Neural progenitor cell (in vitro differentiated cells): ENCODE measurements around the gene ARHGEF40. TPM values are rescaled to one million over a fixed set of nuclear protein-coding genes. Genes with fewer than 3 reads are reported as not detected.
A peak's percentile ranks its signal among the peaks of the same experiment; 100 is the strongest.

Source experiments
- DNase-seq: peaks from one replicate; pipeline ENCODE4 v3.0.0-alpha.2; 2016; ENCODE audit warnings: low spot score
- H2AFZ ChIP-seq: fragments of 200-600 bp; sonication (generic); replicated peaks from 2 replicates; pipeline ENCODE4 v1.6.1; 2016; ENCODE audit warnings: antibody characterized with exemption
- H3F3A ChIP-seq: fragments of 200-600 bp; sonication (generic); 2 replicates; pipeline ENCODE4 v1.6.1; 2016; ENCODE audit warnings: antibody characterized with exemption, low read depth
- H3K27ac ChIP-seq: fragments of 200-600 bp; sonication (generic); 2 replicates; pipeline ENCODE4 v1.5.1; 2016; ENCODE audit warnings: mild to moderate bottlenecking
- H3K27me3 ChIP-seq: fragments of 200-600 bp; sonication (generic); 2 replicates; pipeline ENCODE4 v1.6.1; 2016; ENCODE audit warnings: mild to moderate bottlenecking, moderate library complexity
- H3K36me3 ChIP-seq: fragments of 200-600 bp; sonication (generic); 2 replicates; pipeline ENCODE4 v1.5.1; 2016
- H3K4me1 ChIP-seq: fragments of 200-600 bp; sonication (generic); 2 replicates; pipeline ENCODE4 v1.6.1; 2016; ENCODE audit warnings: mixed run types
- H3K4me2 ChIP-seq: fragments of 200-600 bp; sonication (generic); 2 replicates; pipeline ENCODE4 v1.6.1; 2016
- H3K4me3 ChIP-seq: fragments of 200-600 bp; sonication (generic); 2 replicates; pipeline ENCODE4 v1.5.1; 2016
- H3K79me2 ChIP-seq: fragments of 200-600 bp; sonication (generic); 2 replicates; pipeline ENCODE4 v1.6.1; 2016; ENCODE audit warnings: low read depth
- H3K9ac ChIP-seq: fragments of 200-600 bp; sonication (generic); 2 replicates; pipeline ENCODE4 v1.6.1; 2016
- H3K9me3 ChIP-seq: fragments of 200-600 bp; sonication (generic); 2 replicates; pipeline ENCODE4 v1.5.1; 2016; ENCODE audit warnings: low read depth
- H4K20me1 ChIP-seq: fragments of 200-600 bp; sonication (generic); 2 replicates; pipeline ENCODE4 v1.6.1; 2016; ENCODE audit warnings: low read depth
- H3K27ac Mint-ChIP-seq: 3 replicates; pipeline ENCODE4 v1.8.0; 2021; ENCODE audit warnings: mixed read lengths
- H3K27me3 Mint-ChIP-seq: 2 replicates; pipeline ENCODE4 v1.8.0; 2022; ENCODE audit warnings: low read depth, mild to moderate bottlenecking, inconsistent platforms, moderate library complexity, mixed read lengths; ENCODE audit not compliant: insufficient read depth
- H3K36me3 Mint-ChIP-seq: 3 replicates; pipeline ENCODE4 v1.8.0; 2021; ENCODE audit warnings: mixed read lengths
- H3K4me1 Mint-ChIP-seq: 3 replicates; pipeline ENCODE4 v1.8.0; 2021; ENCODE audit warnings: mixed read lengths
- H3K4me3 Mint-ChIP-seq: 3 replicates; pipeline ENCODE4 v1.8.0; 2021; ENCODE audit warnings: mild to moderate bottlenecking, moderate library complexity, mixed read lengths
- H3K9me3 Mint-ChIP-seq: 3 replicates; pipeline ENCODE4 v1.8.0; 2020; ENCODE audit warnings: mixed read lengths
- CTCF ChIP-seq: fragments of 200-600 bp; sonication (generic); IDR thresholded peaks from 2 replicates; pipeline ENCODE4 v1.5.1; 2017; ENCODE audit warnings: antibody characterized with exemption, mild to moderate bottlenecking
- EZH2 ChIP-seq: fragments of 200-600 bp; sonication (generic); IDR thresholded peaks from 2 replicates; pipeline ENCODE4 v1.6.1; 2017; ENCODE audit warnings: antibody characterized with exemption, mild to moderate bottlenecking, moderate library complexity
- EZH2phosphoT487 ChIP-seq: fragments of 200-600 bp; sonication (generic); IDR thresholded peaks from 2 replicates; pipeline ENCODE4 v1.6.1; 2017; ENCODE audit warnings: antibody characterized with exemption
- total RNA-seq: library from RNA; depleted of rRNA; stranded (reverse); fragments of >200 nt; gene quantifications from 2 replicates; pipeline ENCODE4 v1.2.3, GENCODE V29; 2015; ENCODE audit warnings: low replicate concordance

ARHGEF40 gene
- total RNA-seq, 1 donor from 2014 or later: 15.0 TPM

- no peaks in the 10 kb centered on the region for H3K9me3 ChIP-seq
- H3K4me3 ChIP-seq: peak overlapping the region; percentile 83
- H3F3A ChIP-seq: peaks cover 70% of the 10 kb centered on the region
- Mint-ChIP-seq H3K9me3 (peaks cover 2% of the 10 kb centered on the region), H3K27me3 (peaks cover 12% of the 10 kb centered on the region), H3K4me3 (peak overlapping the region; percentile 95), H3K4me1 (peaks cover 70% of the 10 kb centered on the region), H3K36me3 (peaks cover 11% of the 10 kb centered on the region), H3K27ac (peak overlapping the region; percentile 98)
- peaks cover 3% of the 10 kb centered on the region for H3K27me3 ChIP-seq
- H3K36me3 ChIP-seq: peaks cover 2% of the 10 kb centered on the region
- H3K79me2 ChIP-seq: peaks cover 88% of the 10 kb centered on the region
- DNase-seq: no peak
- H3K4me1 ChIP-seq: peaks cover 58% of the 10 kb centered on the region
- no peak overlapping the region for H2AFZ ChIP-seq
- no peak overlapping the region for H3K9ac ChIP-seq
- H3K27ac ChIP-seq: peak overlapping the region; percentile 91
- TF ChIP-seq CTCF (no peak), EZH2phosphoT487 (no peak), EZH2 (no peak)
- peaks cover 47% of the 10 kb centered on the region for H4K20me1 ChIP-seq
- peak overlapping the region; percentile 87 for H3K4me2 ChIP-seq
Observed at GRCh38 chr14:21096438-21096837, 26.3 kb downstream of the ARHGEF40 start.

- peaks cover 9% of the 10 kb centered on the region for H3K36me3 Mint-ChIP-seq
- peaks cover 40% of the 10 kb centered on the region for H4K20me1 ChIP-seq
- peaks cover 53% of the 10 kb centered on the region for H3K4me1 ChIP-seq
- H3K4me3 ChIP-seq: peak overlapping the region; percentile 83
- H3K9ac ChIP-seq: peak overlapping the region; percentile 50
- H3K4me1 Mint-ChIP-seq: peaks cover 73% of the 10 kb centered on the region
- H3K27ac Mint-ChIP-seq: peak overlapping the region; percentile 98
- peaks cover 85% of the 10 kb centered on the region for H3K79me2 ChIP-seq
- peak overlapping the region; percentile 87 for H3K4me2 ChIP-seq
- no peak overlapping the region for H2AFZ ChIP-seq
- TF ChIP-seq EZH2 (no peak), CTCF (no peak), EZH2phosphoT487 (no peak)
- peaks cover 10% of the 10 kb centered on the region for H3K27me3 Mint-ChIP-seq
- no peaks in the 10 kb centered on the region for H3K9me3 ChIP-seq
- peaks cover 71% of the 10 kb centered on the region for H3F3A ChIP-seq
- H3K9me3 Mint-ChIP-seq: peaks cover 2% of the 10 kb centered on the region
- no peaks in the 10 kb centered on the region for H3K36me3 ChIP-seq
- DNase-seq: no peak
- peak overlapping the region; percentile 91 for H3K27ac ChIP-seq
- H3K4me3 Mint-ChIP-seq: peak overlapping the region; percentile 95
- peaks cover 3% of the 10 kb centered on the region for H3K27me3 ChIP-seq
Observed at GRCh38 chr14:21096978-21097635, 27.0 kb downstream of the ARHGEF40 start.

- peak overlapping the region; percentile 87 for H3K4me2 ChIP-seq
- H3K36me3 ChIP-seq: no peaks in the 10 kb centered on the region
- peaks cover 80% of the 10 kb centered on the region for H3K79me2 ChIP-seq
- H3K4me3 Mint-ChIP-seq: peak overlapping the region; percentile 95
- H3K27ac ChIP-seq: peak overlapping the region; percentile 91
- H3K4me3 ChIP-seq: peak overlapping the region; percentile 83
- peaks cover 11% of the 10 kb centered on the region for H3K27me3 Mint-ChIP-seq
- no peaks in the 10 kb centered on the region for H3K9me3 ChIP-seq
- peaks cover 9% of the 10 kb centered on the region for H3K36me3 Mint-ChIP-seq
- peaks cover 77% of the 10 kb centered on the region for H3K4me1 Mint-ChIP-seq
- TF ChIP-seq EZH2 (no peak), EZH2phosphoT487 (no peak), CTCF (no peak)
- H2AFZ ChIP-seq: no peak overlapping the region
- H3K27me3 ChIP-seq: peaks cover 3% of the 10 kb centered on the region
- peak overlapping the region; percentile 98 for H3K27ac Mint-ChIP-seq
- DNase-seq: peak; percentile 85
- H3F3A ChIP-seq: peaks cover 71% of the 10 kb centered on the region
- H3K4me1 ChIP-seq: peaks cover 54% of the 10 kb centered on the region
- H4K20me1 ChIP-seq: peaks cover 36% of the 10 kb centered on the region
- peaks cover 2% of the 10 kb centered on the region for H3K9me3 Mint-ChIP-seq
- H3K9ac ChIP-seq: peak overlapping the region; percentile 50
Observed at GRCh38 chr14:21097636-21098075, 27.6 kb downstream of the ARHGEF40 start.
